Measurements from ENCODE around the gene ASGR1.
A peak's percentile ranks its signal among the peaks of the same experiment; 100 is the strongest.

Gene ASGR1

DNA sequence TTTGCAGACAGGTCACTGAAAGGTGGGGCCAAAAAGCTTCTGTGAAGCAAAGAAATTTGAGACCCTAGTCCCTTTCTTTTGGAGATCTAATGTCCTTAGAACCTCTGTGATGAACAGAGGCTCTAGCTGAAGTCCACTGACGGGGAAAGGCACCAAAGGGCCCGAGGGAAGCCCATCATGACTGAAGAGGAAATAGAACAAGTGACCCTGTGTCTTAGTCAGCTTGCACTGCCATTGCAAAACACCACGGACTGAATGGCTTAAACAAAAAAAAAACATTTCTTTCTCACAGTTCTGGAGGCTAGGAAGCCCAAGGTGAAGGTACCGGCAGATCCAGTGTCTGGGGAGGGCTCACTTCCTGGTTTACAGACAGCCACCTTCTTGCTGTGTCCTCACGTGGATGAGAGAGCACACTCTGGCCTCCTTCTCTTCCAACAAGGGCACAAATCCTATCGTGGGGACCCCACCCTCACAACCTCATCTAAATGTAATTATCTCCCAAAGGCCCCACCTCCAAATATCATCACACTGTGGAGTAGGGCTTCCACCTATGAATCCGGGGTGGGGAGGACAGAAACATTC lies 40.3 kb downstream of the ASGR1 start:
- H3K4me1 ChIP-seq (ENCODE audit: insufficient read depth, low read length, poor library complexity, severe bottlenecking) = no peaks in the 10 kb centered on the region
- H3K9ac ChIP-seq (ENCODE audit: low read depth, low read length, poor library complexity, severe bottlenecking) = no peak overlapping the region
- H3F3A ChIP-seq (ENCODE audit: low read depth) = no peaks in the 10 kb centered on the region
- no peak overlapping the region for H3K4me3 ChIP-seq (ENCODE audit: low read length, poor library complexity, severe bottlenecking)
- peak overlapping the region; percentile 41; the same call in 1 of the 2 replicates for H2AFZ ChIP-seq (ENCODE audit: low read length)
- H3K9me3 ChIP-seq (ENCODE audit: insufficient read depth, low read depth, low read length) = no peaks in the 10 kb centered on the region
- H3K36me3 ChIP-seq (ENCODE audit: insufficient read depth, low read length) = no peaks in the 10 kb centered on the region
- no peaks in the 10 kb centered on the region for H3K9me2 ChIP-seq (replicated peaks; ENCODE audit: low read depth, low read length)
- H3K4me2 ChIP-seq (ENCODE audit: low read depth, low read length, poor library complexity, severe bottlenecking) = no peak overlapping the region
- TF ChIP-seq, protein P1, sequence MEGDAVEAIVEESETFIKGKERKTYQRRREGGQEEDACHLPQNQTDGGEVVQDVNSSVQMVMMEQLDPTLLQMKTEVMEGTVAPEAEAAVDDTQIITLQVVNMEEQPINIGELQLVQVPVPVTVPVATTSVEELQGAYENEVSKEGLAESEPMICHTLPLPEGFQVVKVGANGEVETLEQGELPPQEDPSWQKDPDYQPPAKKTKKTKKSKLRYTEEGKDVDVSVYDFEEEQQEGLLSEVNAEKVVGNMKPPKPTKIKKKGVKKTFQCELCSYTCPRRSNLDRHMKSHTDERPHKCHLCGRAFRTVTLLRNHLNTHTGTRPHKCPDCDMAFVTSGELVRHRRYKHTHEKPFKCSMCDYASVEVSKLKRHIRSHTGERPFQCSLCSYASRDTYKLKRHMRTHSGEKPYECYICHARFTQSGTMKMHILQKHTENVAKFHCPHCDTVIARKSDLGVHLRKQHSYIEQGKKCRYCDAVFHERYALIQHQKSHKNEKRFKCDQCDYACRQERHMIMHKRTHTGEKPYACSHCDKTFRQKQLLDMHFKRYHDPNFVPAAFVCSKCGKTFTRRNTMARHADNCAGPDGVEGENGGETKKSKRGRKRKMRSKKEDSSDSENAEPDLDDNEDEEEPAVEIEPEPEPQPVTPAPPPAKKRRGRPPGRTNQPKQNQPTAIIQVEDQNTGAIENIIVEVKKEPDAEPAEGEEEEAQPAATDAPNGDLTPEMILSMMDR (conservative IDR thresholded peaks at IDR 0.05; ENCODE audit: low read length) = no peak
- no peak for TF ChIP-seq EZH2phosphoT487 (IDR thresholded peaks at IDR 0.05; ENCODE audit: borderline replicate concordance)
- no peaks in the 10 kb centered on the region for H3K27me3 ChIP-seq (ENCODE audit: insufficient read depth, low read length, poor library complexity, severe bottlenecking)
- no peaks in the 10 kb centered on the region for H4K20me1 ChIP-seq (ENCODE audit: insufficient read depth, low read length, poor library complexity, severe bottlenecking)
- no peaks in the 10 kb centered on the region for H3K79me2 ChIP-seq (ENCODE audit: insufficient read depth, low read length)

DNA sequence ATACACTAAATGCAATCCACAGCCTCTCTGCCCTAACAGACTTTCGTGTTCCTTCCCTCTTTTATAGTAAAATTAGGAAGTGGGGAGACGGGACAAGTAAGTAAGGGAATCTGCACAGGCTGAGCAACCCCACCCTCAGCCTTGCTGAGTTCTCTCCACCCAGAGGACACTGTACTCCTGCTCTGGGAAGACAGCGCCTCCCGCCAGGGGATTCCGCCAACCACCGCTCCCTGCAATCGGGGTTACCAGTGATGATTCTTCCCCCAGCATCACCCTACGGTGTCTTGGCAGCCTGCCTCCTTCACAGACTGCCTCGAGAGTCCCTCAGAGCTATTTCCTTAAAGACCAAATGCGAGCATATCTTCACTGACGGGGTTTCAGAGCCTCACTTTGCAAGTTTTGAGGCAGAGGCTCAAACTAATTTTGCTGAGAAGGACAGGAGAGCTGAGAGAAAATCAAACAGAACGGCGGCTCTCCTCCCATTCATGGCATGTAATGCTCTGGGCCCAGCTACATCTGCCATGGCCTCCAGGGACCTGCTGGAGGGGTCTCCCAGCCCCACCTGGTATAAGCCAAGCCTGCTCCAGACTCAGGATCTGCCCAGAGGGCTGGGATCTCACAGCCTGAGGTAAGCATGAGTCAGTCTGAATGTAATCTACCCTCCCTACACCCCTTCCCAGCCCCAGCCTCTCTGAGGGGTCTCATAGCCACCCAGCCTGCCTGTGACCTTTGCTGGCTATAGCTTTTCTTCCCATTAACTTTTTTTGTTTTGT lies 41.8 kb downstream of the ASGR1 start:
- H3K27me3 ChIP-seq (ENCODE audit: insufficient read depth, low read length, poor library complexity, severe bottlenecking) = no peaks in the 10 kb centered on the region
- H3K4me1 ChIP-seq (ENCODE audit: insufficient read depth, low read length, poor library complexity, severe bottlenecking) = no peaks in the 10 kb centered on the region
- H3K36me3 ChIP-seq (ENCODE audit: insufficient read depth, low read length) = no peaks in the 10 kb centered on the region
- no peaks in the 10 kb centered on the region for H3K9me2 ChIP-seq (replicated peaks; ENCODE audit: low read depth, low read length)
- H3K79me2 ChIP-seq (ENCODE audit: insufficient read depth, low read length) = no peaks in the 10 kb centered on the region
- H3K9ac ChIP-seq (ENCODE audit: low read depth, low read length, poor library complexity, severe bottlenecking) = no peak overlapping the region
- H3K4me2 ChIP-seq (ENCODE audit: low read depth, low read length, poor library complexity, severe bottlenecking) = no peak overlapping the region
- H3K9me3 ChIP-seq (ENCODE audit: insufficient read depth, low read depth, low read length) = no peaks in the 10 kb centered on the region
- TF ChIP-seq, protein P1 (conservative IDR thresholded peaks at IDR 0.05; ENCODE audit: low read length) = no peak
- TF ChIP-seq EZH2phosphoT487 (IDR thresholded peaks at IDR 0.05; ENCODE audit: borderline replicate concordance) = no peak
- no peaks in the 10 kb centered on the region for H4K20me1 ChIP-seq (ENCODE audit: insufficient read depth, low read length, poor library complexity, severe bottlenecking)
- no peaks in the 10 kb centered on the region for H3F3A ChIP-seq (ENCODE audit: low read depth)
- no peak overlapping the region for H3K4me3 ChIP-seq (ENCODE audit: low read length, poor library complexity, severe bottlenecking)
- no peak overlapping the region for H2AFZ ChIP-seq (ENCODE audit: low read length)

GRCh38 chr17:7136266-7136877 lies 42.8 kb downstream of the ASGR1 start:
- no peaks in the 10 kb centered on the region for H3K79me2 ChIP-seq (ENCODE audit: insufficient read depth, low read length)
- H2AFZ ChIP-seq (ENCODE audit: low read length) = 0 out of 2 replicates have a peak overlapping the region, but pooled peaks have one; percentile 5
- H3K4me2 ChIP-seq (ENCODE audit: low read depth, low read length, poor library complexity, severe bottlenecking) = peak overlapping the region; percentile 44
- no peaks in the 10 kb centered on the region for H3K36me3 ChIP-seq (ENCODE audit: insufficient read depth, low read length)
- TF ChIP-seq, protein P1 (conservative IDR thresholded peaks at IDR 0.05; ENCODE audit: low read length) = peak; percentile 98
- TF ChIP-seq EZH2phosphoT487 (IDR thresholded peaks at IDR 0.05; ENCODE audit: borderline replicate concordance) = no peak
- H4K20me1 ChIP-seq (ENCODE audit: insufficient read depth, low read length, poor library complexity, severe bottlenecking) = no peaks in the 10 kb centered on the region
- no peak overlapping the region for H3K9ac ChIP-seq (ENCODE audit: low read depth, low read length, poor library complexity, severe bottlenecking)
- no peaks in the 10 kb centered on the region for H3K9me3 ChIP-seq (ENCODE audit: insufficient read depth, low read depth, low read length)
- H3K4me3 ChIP-seq (ENCODE audit: low read length, poor library complexity, severe bottlenecking) = peak overlapping the region; percentile 10
- no peaks in the 10 kb centered on the region for H3K4me1 ChIP-seq (ENCODE audit: insufficient read depth, low read length, poor library complexity, severe bottlenecking)
- H3K27me3 ChIP-seq (ENCODE audit: insufficient read depth, low read length, poor library complexity, severe bottlenecking) = no peaks in the 10 kb centered on the region
- H3K9me2 ChIP-seq (replicated peaks; ENCODE audit: low read depth, low read length) = no peaks in the 10 kb centered on the region
- H3F3A ChIP-seq (ENCODE audit: low read depth) = no peaks in the 10 kb centered on the region

Data from Loucy (cell line).